Stimulated activated CD4-positive, alpha-beta T cell treated with anti-CD3 and anti-CD28 coated beads, Interleukin-15, amount 100 ng/mL, for 24 hours (primary cell): ENCODE data around the gene CYP19A1.

Source experiments
- DNase-seq: peaks from one replicate; pipeline ENCODE4 v3.0.0-alpha.2; 2020

CYP19A1 gene

DNA sequence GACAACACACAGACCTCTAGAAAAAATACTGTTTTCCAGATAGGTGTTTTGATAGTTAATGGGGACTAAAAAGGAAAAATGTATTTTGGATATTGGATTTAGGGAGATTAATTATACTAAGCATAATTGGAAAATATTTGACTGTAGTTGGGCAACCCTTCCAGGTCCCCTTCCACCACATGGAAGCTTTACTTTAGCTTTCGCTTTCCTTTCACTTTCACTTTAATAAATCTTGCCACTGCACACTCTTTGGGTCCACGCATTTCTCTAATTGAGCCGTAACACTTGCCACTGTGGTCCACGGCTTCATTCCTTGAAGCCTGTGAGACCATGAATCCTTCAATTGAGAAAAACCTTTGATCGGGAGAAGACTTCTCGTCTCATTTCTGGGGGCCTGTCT lies 18.6 kb upstream of the CYP19A1 start:
- DNase-seq = no peak

DNA sequence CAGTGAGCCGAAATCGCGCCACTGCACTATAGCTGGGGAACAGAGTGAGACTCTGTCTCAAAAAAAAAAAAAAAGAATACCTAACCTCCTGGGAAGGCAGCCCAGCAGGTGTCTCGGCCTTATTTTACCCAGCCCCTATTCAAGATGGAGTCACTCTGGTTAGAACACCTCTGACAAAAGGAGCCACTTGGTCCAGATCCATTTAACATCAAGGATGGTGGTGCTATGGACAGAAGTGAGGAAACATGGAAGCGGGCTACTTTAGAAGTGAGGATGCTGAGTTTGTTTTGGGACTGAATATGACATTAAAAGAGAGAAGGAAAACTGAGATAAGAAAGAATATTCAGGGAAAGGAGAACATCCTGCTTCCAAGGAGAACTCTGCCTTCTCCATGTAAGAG lies 17.8 kb upstream of the CYP19A1 start:
- DNase-seq = no peak

DNA sequence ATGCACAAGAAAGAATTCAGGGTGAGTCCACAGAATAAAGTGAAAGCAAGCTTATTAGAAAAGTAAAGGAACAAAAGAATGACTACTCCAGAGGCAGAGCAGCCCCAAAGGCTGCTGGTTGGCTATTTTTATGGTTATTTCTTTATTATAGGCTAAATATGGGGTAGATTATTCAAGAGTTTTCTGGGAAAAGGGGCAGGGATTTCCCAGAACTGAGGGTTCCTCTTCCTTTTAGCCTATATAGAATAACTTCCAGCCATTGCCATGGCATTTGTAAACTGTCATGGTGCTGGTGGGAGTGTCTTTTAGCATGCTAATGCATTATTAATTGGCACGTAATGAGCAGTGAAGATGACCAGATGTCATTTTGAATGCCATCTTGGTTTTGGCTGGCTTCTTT lies 16.7 kb upstream of the CYP19A1 start:
- no peak for DNase-seq

DNA sequence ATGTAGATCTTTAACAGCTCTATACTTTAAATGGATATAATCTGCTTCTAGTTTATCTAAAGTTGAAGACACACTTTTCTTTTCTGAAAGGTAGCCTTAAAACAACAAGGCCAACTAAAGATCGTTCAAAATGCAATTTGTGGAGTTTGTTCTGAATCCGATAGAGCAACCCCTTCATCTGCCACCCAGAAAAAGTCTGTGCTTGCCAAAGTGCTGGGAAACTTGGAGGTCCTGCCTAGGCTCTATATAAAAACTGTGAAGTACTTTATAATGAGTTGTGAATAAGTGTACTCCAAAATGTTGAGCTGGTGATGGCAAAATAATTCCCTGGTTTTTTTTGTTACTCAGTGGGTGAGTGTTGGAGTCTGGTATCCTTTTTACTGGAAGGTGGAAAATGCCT lies 15.6 kb upstream of the CYP19A1 start:
- DNase-seq = no peak

DNA sequence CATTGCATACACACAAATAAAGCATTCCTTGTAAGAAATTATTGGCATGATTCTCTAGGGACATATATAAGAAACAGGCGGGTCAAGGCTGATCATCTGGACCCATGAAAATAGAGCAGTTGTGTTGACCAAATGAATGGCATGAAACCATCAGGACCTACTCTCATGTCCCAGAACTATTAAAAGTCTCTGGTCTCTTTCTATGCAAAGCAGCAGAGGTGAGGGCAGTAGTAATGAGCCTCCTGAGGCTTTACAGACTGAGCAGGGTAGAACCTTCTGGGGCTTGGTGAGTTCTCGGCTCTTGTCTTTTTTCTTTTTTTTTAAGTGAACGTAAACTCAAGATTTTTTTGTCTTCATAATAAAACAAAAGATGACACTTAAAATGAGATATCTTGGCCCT lies 12.3 kb upstream of the CYP19A1 start:
- no peak for DNase-seq

DNA sequence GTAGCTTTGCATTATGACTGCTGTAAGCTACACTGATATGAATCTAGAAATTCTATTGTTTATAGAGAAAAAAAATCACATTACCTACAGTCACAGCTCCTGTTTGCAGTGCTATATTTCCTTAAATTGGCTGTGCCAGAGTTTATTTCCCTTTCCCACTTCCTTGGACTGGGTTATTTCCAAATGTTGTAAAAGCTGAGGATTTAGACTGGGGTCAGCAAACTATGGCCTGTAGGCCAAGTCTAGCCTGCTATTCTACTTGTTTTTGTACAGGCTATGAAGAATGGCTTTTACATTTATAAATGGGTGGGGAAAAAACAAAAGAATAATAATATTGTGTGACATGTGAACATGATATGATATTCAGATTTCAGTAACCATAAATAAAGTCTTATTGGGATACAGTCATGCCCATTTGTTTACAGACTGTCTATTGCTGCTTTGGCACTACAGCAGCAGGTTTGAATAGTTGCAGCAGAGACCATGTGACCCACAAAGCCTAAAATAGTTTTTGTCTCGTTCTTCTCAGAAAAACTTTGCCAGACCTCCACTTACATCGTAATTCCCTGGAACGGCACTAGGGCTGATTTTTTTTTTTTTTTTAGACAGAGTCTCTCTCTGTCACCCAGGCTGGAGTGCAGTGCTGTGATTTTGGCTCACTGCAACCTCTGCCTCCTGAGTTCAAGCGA lies 10.9 kb upstream of the CYP19A1 start:
- DNase-seq = no peak

DNA sequence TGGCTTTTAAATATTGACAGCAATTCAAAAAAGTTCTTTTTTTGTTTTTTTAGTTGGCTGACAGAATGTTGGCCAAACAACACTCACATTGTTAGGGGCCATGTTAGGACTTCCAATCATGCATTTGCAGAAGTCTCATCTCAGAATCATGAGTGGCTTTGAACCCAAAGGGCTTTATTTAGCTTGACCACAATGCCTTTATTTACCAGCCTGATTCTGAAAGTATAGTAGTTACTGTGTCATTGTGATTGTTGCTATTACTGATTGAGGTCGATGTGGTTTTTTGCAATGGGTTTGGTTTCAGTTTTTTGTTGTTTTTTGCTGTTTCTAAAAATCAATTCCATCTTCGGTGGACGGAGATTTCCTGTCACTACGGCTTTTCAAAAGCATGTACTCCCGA lies 10.3 kb upstream of the CYP19A1 start:
- no peak for DNase-seq

DNA sequence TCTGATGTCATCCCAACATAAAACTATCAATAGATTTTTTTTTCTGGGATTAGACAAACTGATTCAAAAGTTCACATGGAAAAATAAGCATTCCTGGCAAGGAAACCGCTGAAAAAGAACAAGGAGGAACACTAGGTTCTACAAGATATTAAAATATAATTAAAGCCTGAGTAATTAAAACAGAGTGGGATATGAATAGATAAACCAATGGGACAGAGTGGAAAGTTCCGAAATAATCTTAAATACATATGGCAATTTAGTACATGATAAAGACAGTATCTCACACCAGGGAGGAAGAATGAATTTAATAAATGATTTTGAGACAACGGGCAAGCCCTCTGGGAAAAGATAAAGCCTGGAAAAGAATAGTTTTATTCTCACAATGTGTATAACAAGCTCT lies 7.7 kb upstream of the CYP19A1 start:
- no peak for DNase-seq

DNA sequence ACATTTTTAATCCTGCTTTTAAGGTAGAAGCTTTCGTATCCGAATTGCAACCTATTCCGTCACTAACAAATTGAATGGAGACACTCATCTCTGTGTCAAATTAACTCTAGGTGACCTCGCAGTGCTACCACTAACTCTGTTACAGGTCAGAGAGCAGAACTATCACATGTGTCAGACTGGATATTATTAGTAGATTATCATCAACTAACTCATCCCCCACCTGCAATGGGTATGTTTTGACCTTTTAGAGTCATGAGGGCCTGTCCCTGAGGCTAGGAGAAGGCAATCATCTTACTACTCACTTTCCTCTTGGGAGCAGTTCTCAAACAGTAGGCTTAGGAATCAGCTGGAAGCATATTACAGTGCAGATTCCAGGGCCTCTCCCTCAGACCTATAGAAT lies 5.1 kb upstream of the CYP19A1 start:
- DNase-seq = no peak

DNA sequence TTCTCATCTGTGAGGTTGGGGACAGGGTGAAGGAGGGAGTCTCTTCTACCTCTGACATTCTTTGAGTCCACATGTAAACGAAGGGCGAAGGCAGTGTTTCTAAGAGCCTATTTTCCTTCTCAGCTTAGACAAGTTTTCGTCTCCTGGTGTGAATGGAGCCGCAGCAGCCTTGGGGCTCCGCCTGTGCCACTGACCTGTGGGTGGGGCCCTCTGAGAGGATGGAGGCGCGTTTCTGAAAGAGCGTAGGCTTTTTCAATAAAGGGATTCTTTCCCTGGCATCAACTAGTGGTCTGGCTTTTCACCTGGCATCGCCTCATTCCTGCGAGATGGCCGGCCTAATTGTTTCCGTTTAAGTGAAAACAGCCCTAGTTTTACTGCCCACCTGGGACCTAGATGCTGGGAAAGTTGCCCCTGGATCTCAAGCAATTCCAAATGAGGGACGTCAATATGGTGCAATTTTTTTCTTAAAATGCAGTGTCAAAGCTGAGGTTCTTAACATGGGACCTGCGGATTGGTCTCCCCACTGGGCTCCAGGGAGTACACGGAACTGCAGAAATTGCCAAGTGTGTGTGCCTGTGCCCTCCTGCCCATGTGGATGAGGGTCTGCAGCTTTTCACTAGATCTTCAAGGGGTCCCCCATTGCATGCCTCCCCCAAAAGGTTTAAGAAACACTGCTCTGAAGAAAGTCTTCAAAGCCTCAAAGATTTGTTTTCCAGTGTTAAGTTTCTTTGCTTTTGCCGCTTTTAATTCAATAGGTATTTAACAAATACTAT lies 4.0 kb upstream of the CYP19A1 start:
- DNase-seq = no peak

DNA sequence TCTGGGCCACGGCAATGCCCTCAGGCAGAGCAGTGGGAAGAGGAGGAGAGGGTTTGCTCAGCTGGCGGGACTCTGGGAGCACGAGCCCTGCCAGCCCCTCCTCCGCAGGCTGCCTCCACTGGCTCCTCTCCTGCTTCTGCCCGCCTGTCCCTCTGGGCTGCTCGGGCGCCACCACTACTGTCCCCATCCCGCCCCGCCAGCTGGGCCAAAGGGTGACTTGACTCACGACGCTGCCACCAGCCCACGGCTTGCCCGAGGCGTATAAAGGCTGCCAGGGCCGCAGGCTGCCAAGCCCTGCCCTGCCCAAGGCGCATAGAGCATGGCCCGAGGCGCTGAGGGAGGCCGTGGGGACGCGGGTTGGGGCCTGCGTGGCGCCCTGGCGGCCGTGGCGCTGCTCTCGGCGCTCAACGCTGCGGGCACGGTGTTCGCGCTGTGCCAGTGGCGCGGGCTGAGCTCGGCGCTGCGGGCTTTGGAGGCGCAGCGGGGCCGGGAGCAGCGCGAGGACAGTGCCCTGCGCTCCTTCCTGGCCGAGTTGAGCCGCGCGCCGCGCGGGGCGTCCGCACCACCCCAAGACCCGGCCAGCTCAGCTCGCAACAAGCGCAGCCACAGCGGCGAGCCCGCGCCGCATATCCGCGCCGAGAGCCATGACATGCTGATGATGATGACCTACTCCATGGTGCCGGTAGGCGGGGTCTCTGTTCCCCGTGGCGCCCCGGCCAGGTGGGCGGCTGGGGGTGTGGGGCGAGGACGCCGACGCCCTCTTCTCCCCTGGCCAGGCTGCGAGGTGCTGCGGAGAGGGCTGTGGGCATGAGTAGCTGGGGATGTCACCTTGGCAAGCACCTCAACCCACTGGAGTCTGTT lies 3.2 kb upstream of the CYP19A1 start, which contains the start of gene GLDN:
Gene GLDN (plus strand): TSS at position 290 of the 861 bp plus-strand sequence. CDS start 30 bp downstream, at position 320.
- no peak for DNase-seq

DNA sequence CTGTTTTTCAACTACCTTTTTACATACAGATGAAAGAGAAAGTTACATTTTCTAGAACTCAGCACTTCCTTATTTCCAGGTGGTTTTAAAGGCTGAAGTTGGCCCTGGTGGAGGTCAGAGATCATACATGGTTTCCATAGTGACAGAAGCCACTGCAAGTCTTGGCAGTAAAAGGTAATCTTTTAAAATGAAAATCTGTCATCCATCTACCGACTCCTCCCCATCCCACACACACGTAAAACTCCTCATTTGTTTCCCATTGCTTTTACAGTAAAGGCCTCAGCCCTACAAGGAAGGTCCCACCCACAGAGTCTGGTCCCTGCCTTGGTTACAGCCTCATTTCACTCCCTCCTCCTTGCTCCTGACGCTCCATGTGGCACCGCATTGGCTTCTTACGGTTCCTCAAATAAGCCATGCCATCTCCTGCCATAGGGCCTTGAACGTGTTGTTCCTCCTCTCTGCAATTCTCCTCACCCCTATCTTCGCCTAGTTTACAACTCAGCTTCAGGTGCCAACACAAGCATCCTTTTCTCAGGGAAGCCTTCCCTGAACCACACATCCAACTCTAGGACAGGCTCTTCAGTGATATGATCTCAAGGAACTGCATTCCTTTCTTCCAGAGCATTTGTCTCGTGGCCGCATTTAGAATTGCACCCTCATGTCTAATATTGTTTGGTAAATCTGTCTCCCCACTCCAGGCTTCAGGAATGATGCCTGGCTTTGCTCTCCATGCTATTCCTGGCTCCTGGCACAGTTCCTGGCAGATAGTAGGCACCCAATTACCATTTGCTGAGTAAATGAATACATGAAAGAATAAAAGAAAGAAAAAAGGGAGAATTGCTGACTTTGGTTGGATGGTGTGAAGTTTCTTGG lies 2.6 kb downstream of the CYP19A1 start:
- no peak for DNase-seq

DNA sequence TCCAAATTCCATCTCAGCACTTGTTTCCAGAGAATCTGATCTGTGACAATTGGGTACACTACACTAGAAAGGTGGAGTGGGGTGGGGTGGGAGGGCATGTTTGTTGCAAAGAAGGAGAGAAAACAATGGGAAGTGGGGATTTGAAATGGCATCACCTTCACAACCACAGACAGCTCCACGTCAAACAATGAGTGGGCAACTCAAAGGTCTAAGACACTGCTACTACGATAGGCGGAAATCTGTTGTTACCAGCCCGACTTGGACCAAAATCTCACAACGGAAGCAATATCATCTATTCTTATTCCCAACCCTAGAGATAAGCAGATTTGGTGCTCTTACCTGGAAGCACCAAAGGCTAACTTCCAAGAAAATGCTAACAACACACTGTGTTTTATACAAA lies 3.3 kb downstream of the CYP19A1 start:
- no peak for DNase-seq

DNA sequence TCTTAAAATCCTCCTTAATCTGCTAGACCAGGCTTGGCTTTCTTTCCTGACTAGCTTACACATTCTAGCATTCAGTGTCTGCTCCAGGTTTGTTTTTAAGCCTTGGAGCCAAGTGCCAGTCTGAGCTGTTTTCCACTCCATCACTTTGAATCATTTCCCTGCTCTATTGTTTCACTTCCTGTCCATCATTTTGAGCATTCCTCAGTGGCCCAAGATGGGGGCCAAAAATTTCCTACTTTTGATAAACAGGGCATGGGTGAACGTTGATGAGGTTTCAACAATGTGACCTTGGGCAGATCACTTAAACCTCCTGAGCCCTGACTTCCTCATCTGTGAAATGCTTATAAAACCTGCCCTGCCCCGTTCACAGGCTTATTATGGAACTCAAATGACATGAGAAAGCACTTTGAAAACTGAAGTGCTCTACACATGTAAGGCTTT lies 4.4 kb downstream of the CYP19A1 start:
- no peak for DNase-seq

DNA sequence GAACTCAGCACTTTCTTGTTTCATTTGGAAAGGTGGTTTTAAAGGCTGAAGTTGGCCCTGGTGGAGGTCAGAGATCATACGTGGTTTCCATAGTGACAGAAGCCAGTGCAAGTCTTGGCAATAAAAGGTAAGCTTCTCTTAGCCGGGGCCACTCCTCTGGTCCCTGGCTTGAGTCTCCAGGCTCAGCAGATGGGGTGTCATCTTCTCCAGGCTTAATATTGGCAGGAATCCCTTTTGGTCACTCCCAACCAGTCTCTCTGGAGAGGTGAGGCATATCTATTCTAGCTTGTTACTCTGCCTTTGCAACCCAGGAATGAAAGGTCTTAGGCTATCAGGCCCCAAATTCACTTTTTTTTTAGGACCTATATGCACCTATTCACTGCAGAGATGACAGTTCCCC lies 4.8 kb downstream of the CYP19A1 start:
- DNase-seq = no peak

DNA sequence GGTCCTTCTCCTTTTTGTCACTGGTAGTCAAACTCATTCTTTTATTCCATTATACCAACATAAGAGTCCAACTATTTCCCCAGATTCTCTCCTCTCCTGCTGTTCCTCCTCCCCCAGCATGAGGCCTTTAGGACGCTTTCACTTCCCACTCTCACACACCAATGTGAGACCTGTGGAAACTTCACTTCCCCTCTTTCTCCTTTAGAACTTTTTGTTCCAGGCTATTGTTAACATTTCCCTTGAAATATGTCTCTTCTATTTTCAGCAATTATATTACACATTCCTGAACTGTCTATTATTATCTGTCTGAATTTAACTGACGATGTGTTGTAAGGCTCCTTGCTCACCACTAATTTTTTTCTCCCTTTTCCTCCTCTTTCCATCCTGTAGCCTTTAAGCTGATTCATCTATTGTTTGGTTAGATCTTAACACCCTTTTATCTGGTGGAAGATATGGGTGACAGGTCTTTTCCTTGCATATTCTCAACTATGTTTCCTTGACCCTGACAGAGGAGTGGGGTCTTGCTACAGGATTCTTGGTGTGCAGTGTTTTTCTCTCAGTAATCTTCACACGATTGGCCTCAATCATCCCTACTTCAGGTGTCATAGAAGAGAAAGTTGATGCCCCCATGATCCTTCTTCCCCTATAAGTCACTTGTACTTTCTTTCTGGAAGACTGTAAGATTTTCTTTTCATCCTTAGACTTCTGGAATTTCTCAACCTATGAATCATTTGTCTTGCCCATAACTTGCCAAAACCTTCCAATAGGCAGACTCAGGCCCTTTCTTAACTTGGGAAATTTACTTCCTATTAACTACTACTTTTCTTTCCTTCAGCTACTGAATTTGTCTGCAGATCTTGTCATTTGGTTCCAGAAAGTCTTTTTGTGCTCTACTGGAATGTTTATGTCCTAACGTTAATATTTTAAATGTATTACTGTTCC lies 5.9 kb downstream of the CYP19A1 start:
- DNase-seq = no peak

DNA sequence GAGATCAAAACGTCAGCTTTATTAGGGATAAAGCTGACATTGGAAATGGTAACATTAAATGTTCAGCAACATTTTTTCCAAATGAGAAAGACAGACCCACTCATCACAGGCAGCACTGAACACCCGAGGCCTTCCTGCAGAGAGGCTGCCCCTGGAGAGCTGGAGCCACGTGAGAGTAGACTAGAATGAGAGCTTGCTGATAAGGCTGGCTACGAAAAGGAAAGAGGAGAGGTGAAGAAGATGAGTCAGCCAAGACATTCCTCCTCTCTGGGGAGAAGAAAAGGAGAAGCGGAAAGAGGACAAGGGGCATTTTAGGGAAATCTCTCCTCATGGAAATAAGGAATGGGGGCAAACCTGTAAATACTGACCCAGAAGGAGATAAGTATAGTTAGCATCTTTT lies 7.3 kb downstream of the CYP19A1 start:
- DNase-seq = no peak

DNA sequence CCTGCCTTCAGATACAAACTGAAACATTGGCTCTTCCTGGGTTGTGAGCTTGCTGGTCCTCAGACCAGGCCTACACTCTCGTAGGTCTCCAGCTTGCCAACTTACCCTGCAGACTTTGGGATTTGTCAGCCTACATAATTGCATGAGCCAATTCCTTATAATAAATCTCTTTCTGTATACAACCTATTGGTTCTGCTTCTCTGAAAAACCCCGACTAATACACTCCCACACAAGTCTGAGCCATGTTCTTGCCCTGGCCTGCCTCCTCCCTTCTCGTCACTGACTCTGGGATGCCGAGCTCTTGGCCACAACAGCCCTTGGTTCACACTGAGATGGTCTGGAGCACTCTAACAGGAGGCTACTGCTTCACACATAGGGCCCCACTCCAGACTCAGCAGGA lies 9.5 kb downstream of the CYP19A1 start:
- DNase-seq = no peak

DNA sequence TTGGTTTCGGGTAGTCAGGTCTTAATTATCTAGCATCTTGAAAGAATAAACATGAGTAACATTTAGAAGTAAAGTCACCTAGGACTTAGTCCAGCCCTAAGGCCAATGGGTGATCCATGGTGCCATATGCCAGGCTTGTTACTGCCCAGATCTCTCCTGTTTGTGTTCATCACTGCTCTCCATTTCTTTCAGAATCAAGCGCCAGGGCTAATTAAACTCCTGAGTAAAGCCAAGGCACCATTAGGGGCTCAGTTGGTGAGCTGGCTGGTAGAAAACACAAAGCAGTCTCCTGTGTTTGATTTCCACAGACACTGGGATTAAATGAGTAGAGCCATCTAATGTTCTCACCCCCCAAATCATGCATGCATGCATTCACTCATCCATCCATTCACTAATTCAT lies 11.3 kb downstream of the CYP19A1 start:
- no peak for DNase-seq

DNA sequence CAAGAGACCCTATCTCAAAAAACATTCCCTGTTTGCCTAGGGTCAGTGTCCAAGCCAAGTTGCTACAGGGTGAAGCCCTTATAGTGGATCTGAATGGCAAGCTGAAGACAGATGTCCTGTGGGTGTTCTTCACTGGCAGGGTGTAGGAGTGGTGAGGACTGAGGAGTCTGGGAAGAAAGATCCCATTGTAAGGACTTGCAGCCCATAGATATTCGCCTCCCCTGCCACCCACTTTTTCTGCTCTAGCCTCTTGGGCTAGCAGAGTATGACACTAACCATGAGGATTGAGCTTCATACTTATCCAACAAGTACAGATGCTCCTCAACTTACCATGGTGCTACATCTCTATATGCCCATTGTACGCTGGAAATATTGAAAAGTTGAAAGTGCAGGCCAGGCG lies 13.2 kb downstream of the CYP19A1 start:
- no peak for DNase-seq

DNA sequence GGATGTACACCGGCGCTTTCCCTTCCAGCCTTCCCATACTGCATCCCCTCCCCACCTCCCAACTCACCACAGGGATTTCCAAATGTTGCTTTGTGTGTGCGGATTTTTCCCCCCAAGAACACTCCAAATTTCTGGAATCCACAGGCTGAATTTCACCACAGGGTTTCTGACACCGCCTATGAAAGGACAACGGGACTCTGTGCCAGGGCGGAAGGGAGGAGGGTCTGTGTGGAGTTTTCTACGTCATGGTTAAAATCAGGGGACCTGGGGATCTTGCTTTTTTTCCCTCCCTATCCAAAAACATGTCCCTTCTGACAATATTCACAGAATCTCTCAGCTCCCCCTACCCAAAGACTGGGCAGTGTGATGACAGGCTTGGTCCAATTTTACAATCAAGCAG lies 14.6 kb downstream of the CYP19A1 start:
- DNase-seq = no peak
